B cell (primary cell): ENCODE measurements around the gene SNW1. TPM values are rescaled to one million over a fixed set of nuclear protein-coding genes. Genes with fewer than 3 reads are reported as not detected.

ENCODE experiments used
- ATAC-seq: fragments of 200-7000 bp; cut with Tn5 transposase; one replicate; pipeline ENCODE4 v1.10.0; 2021; ENCODE audit warnings: low read depth, mild to moderate bottlenecking, moderate number of reproducible peaks, moderate library complexity
- CTCF ChIA-PET: fragments of 350-600 bp; sonication (Branson Sonifier 250); formaldehyde crosslinking; loops from one replicate; lab custom pipeline; 2021; ENCODE audit warnings: antibody characterized with exemption, inconsistent platforms; lab: Charles Lee
- POLR2A ChIA-PET: fragments of 350-600 bp; sonication (Branson Sonifier 250); formaldehyde crosslinking; loops from one replicate; lab custom pipeline; 2021; ENCODE audit warnings: antibody characterized with exemption; lab: Charles Lee
- DNase-seq: peaks from one replicate; pipeline ENCODE4 v3.0.0; 2013
- H2AFZ ChIP-seq: 2 replicates; pipeline ENCODE4 v1.6.1; 2012; ENCODE audit warnings: mild to moderate bottlenecking, low read depth, low read length; ENCODE audit not compliant: insufficient read depth, poor library complexity, severe bottlenecking
- H3K27ac ChIP-seq, 2 donors: 1 replicate in 1 of 2; 2 replicates in 1 of 2; pipeline ENCODE4 v1.5.1; 2012 to 2013; ENCODE audit warnings: low read length in 2 of 2, mild to moderate bottlenecking in 2 of 2, moderate library complexity in 1 of 2
- H3K27me3 ChIP-seq, 4 experiments: fragments of 200-600 bp in 1 of 4; sonication (generic) in 1 of 4; replicated peaks in 1 of 4; 1 replicate in 2 of 4; 2 replicates in 2 of 4; pipeline versions ENCODE4 v1.6.1 to v1.7.0; 2013 to 2016; ENCODE audit warnings: low read length in 3 of 4, mild to moderate bottlenecking in 2 of 4, mixed read lengths in 1 of 4, moderate library complexity in 1 of 4; ENCODE audit not compliant: insufficient read depth in 4 of 4, control insufficient read depth in 3 of 4; ENCODE audit errors: control extremely low read depth in 1 of 4
- H3K36me3 ChIP-seq, 2 experiments: replicated peaks in 1 of 2; 1 replicate in 1 of 2; 2 replicates in 1 of 2; pipeline versions ENCODE4 v1.6.1 to v1.7.1; 2013; ENCODE audit warnings: low read length in 1 of 2; ENCODE audit not compliant: insufficient read depth in 2 of 2, control insufficient read depth in 1 of 2; ENCODE audit errors: control extremely low read depth in 1 of 2, extremely low read depth in 1 of 2
- H3K4me1 ChIP-seq, 2 donors: fragments of 200-600 bp in 1 of 2; sonication (generic) in 1 of 2; 1 replicate in 1 of 2; 2 replicates in 1 of 2; pipeline versions ENCODE4 v1.5.1 to v1.6.1; 2013 to 2017; ENCODE audit warnings: low read length in 2 of 2; ENCODE audit not compliant: control insufficient read depth in 2 of 2, insufficient read depth in 2 of 2
- H3K4me2 ChIP-seq: replicated peaks from 2 replicates; pipeline ENCODE3; 2012; ENCODE audit warnings: mild to moderate bottlenecking, low read depth, low read length; ENCODE audit not compliant: poor library complexity, severe bottlenecking
- H3K4me3 ChIP-seq, 5 experiments: fragments of 200-600 bp in 1 of 5; sonication (generic) in 1 of 5; 1 replicate in 3 of 5; 2 replicates in 2 of 5; pipeline versions ENCODE4 v1.5.1 to v1.7.0; 2011 to 2016; ENCODE audit warnings: low read length in 4 of 5, mild to moderate bottlenecking in 4 of 5, low read depth in 2 of 5, control low read depth in 1 of 5, moderate library complexity in 1 of 5; ENCODE audit not compliant: insufficient read depth in 1 of 5; ENCODE audit errors: control extremely low read depth in 1 of 5, extremely low read depth in 1 of 5
- H3K79me2 ChIP-seq: fragments of 200-600 bp; sonication (generic); one replicate; pipeline ENCODE4 v1.6.0; 2016; ENCODE audit warnings: low read length; ENCODE audit not compliant: control insufficient read depth, insufficient read depth
- H3K9ac ChIP-seq: fragments of 200-600 bp; sonication (generic); 2 replicates; pipeline ENCODE4 v1.6.1; 2017; ENCODE audit warnings: mild to moderate bottlenecking, low read length, moderate library complexity
- H3K9me3 ChIP-seq, 3 donors: one replicate each; pipeline versions ENCODE4 v1.6.1 to v1.7.1; 2013; ENCODE audit warnings: low read length in 2 of 3; ENCODE audit not compliant: control insufficient read depth in 2 of 3, insufficient read depth in 1 of 3; ENCODE audit errors: control extremely low read depth in 1 of 3
- H4K20me1 ChIP-seq: 2 replicates; pipeline ENCODE4 v1.6.0; 2012; ENCODE audit warnings: mild to moderate bottlenecking, low read length; ENCODE audit not compliant: insufficient read depth, control insufficient read depth, poor library complexity, severe bottlenecking
- H3K27ac Mint-ChIP-seq: one replicate; pipeline ENCODE4 v1.8.0; 2021; ENCODE audit warnings: mixed read lengths
- H3K27me3 Mint-ChIP-seq: one replicate; pipeline ENCODE4 v1.8.0; 2021; ENCODE audit warnings: mixed read lengths
- H3K4me1 Mint-ChIP-seq: one replicate; pipeline ENCODE4 v1.8.0; 2021; ENCODE audit warnings: mixed read lengths
- H3K4me3 Mint-ChIP-seq: one replicate; pipeline ENCODE4 v1.8.0; 2021; ENCODE audit warnings: mixed read lengths
- H3K9me3 Mint-ChIP-seq: one replicate; pipeline ENCODE4 v1.8.0; 2022; ENCODE audit warnings: mixed read lengths; ENCODE audit not compliant: insufficient read depth
- CTCF ChIP-seq: fragments of 200-600 bp; IDR thresholded peaks from one replicate; pipeline ENCODE4 v1.8.0; 2022; ENCODE audit warnings: antibody characterized with exemption, mild to moderate bottlenecking
- EZH2 ChIP-seq: IDR thresholded peaks from 2 replicates; pipeline ENCODE4 v1.6.1; 2012; ENCODE audit warnings: borderline replicate concordance, low read depth, mild to moderate bottlenecking, moderate library complexity, low read length; ENCODE audit not compliant: insufficient read depth, poor library complexity, severe bottlenecking
- WGBS: methylation state at CpG from one replicate; pipeline ENCODE4 v1.1.5; 2013; ENCODE audit warnings: missing lambda C conversion rate; ENCODE audit not compliant: insufficient coverage; 5-methylcytosine and 5-hydroxymethylcytosine counted together
- intact Hi-C: fragments of 100-400 bp; cut with micrococcal nuclease; formaldehyde crosslinking; loops from one replicate; pipeline ENCODE4 v1.10.0; 2022
- polyA plus RNA-seq: library from polyadenylated mRNA; depleted of rRNA; stranded (reverse); fragments of >200 nt; gene quantifications from 2 replicates; pipeline ENCODE4 v1.2.3, GENCODE V29; 2012
- total RNA-seq, 2 donors: library from RNA; stranded (reverse); fragments of 120-200 nt in 1 of 2; gene quantifications; 1 replicate in 1 of 2; 2 replicates in 1 of 2; pipeline versions ENCODE4 v1.2.3 to v1.2.4, GENCODE V29; 2013 to 2022

The SNW1 gene
- total and polyA plus RNA-seq, 2 donors (not counting 1 experiment from before 2014, with no cell fraction given), result 15.0 to 86.4 TPM

- no peak overlapping the region for H3K4me3 ChIP-seq
- H4K20me1 ChIP-seq, result peaks cover 12% of the 10 kb centered on the region
- no peaks in the 10 kb centered on the region for H3K9me3 Mint-ChIP-seq
- H3K27me3 ChIP-seq, result no peaks in the 10 kb centered on the region
- ChIA-PET POLR2A (no interaction called here), CTCF (no interaction called here)
- no peaks in the 10 kb centered on the region for H3K27me3 Mint-ChIP-seq
- H3K9ac ChIP-seq, result no peak overlapping the region
- ATAC-seq (no peak), DNase-seq (no peak)
- H3K9me3 ChIP-seq, result no peaks in the 10 kb centered on the region
- H2AFZ ChIP-seq, result no peak overlapping the region
- peaks cover 6% of the 10 kb centered on the region for H3K4me1 Mint-ChIP-seq
- intact Hi-C loops, result no loop called here
- WGBS, result 76% methylated on average over 3 of the region's 6 CpGs
- TF ChIP-seq CTCF (no peak), EZH2 (no peak)
- H3K27ac ChIP-seq, result no peak overlapping the region
- H3K4me3 Mint-ChIP-seq, result no peak overlapping the region
- peaks cover 15 to 62% of the 10 kb centered on the region in 2 experiments for H3K36me3 ChIP-seq
- peaks cover 0 to 2% of the 10 kb centered on the region in 2 donors for H3K4me1 ChIP-seq
- H3K4me2 ChIP-seq, result no peak overlapping the region
- peak overlapping the region; percentile 26 for H3K27ac Mint-ChIP-seq
- H3K79me2 ChIP-seq, result peaks cover 36% of the 10 kb centered on the region
Measured at GRCh38 chr14:77714926-77715325, 46.0 kb downstream of the SNW1 start.

GRCh38 chr14:77710364-77710763 is 50.6 kb downstream of the SNW1 start:
- peaks cover 82% of the 10 kb centered on the region for H3K79me2 ChIP-seq
- no peak for DNase-seq
- intact Hi-C loops, result no loop called here
- no peak overlapping the region for H3K27ac ChIP-seq
- H3K36me3 ChIP-seq, result peaks cover 13 to 31% of the 10 kb centered on the region in 2 experiments
- H3K27me3 ChIP-seq, result no peaks in the 10 kb centered on the region
- H3K4me3 Mint-ChIP-seq, result peak overlapping the region; percentile 0
- no peaks in the 10 kb centered on the region for H3K27me3 Mint-ChIP-seq
- ChIA-PET CTCF (no interaction called here), POLR2A (no interaction called here)
- peaks cover 11% of the 10 kb centered on the region for H4K20me1 ChIP-seq
- H3K4me1 ChIP-seq, result peaks cover 22 to 32% of the 10 kb centered on the region in 2 donors
- no peak overlapping the region for H3K4me3 ChIP-seq
- H3K4me1 Mint-ChIP-seq, result peaks cover 37% of the 10 kb centered on the region
- no peak for ATAC-seq
- 100% methylated on average over 1 of the region's 2 CpGs for WGBS
- no peak overlapping the region for H3K4me2 ChIP-seq
- H2AFZ ChIP-seq, result no peak overlapping the region
- H3K9ac ChIP-seq, result no peak overlapping the region
- H3K27ac Mint-ChIP-seq, result no peak overlapping the region
- TF ChIP-seq CTCF (no peak), EZH2 (no peak)
- no peaks in the 10 kb centered on the region for H3K9me3 Mint-ChIP-seq
- H3K9me3 ChIP-seq, result no peaks in the 10 kb centered on the region
